Measurements from ENCODE around the gene DNAH10.

DNA sequence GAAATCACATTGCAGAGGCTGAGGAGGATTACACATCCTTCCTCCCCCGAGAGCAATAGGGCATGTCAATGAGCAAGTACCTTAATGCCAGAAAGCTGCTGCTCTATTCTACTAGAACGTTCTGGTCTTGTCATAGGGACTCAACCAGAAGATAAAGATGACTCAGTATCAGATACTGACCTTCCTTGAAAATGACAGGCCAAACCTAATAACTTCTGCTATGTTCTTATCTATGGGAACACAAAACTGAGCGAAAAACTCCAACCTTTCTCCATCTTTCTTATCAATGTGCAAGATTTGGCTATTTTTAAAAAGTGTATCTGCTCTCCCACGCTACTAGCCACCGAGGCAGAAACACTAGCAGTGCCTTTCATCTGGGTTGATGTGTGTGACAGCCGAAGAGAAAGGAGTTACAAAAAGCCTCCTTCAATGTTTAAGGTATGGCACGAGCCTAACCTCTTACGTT is 205.1 kb downstream of the DNAH10 start:
- TF ChIP-seq EZH2phosphoT487 (IDR thresholded peaks at IDR 0.05; ENCODE audit: insufficient read depth, low read depth), result no peak
- TF ChIP-seq EZH2 (IDR thresholded peaks at IDR 0.05; ENCODE audit: insufficient read depth, poor library complexity, severe bottlenecking), result no peak
